Astrocyte (in vitro differentiated cells and primary cell): ENCODE data around the gene FGF12.

Experiments used
- EZH2 ChIP-seq: IDR thresholded peaks from 2 replicates; pipeline ENCODE4 v1.6.1; 2012; ENCODE audit warnings: mild to moderate bottlenecking, low read length, inconsistent platforms; ENCODE audit not compliant: insufficient read depth
- TF ChIP-seq, protein P1 (sequence below): IDR thresholded peaks from 2 replicates; pipeline ENCODE4 v1.5.1; 2011; ENCODE audit warnings: low read depth, mild to moderate bottlenecking, inconsistent platforms, low read length, moderate library complexity; ENCODE audit not compliant: insufficient read depth

DNA sequence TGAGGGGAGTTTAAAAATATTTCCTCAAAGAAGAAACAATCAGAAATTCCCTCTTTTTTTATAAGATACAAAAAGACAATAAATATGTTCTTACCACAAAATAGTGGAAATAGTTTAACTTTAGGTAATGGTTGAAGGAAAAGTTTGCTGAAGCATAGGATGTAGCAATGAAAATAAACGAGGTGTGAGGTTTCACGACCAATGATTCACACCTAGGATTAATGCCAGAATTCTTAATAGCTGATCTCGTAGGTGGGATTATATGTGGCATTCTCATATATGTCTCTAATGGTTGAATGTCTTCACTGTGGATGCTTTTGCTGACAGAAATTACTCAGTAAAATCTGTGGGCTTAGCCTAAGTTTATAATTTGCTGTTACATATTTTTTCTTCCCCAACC is 467.7 kb downstream of the FGF12 start:
- TF ChIP-seq, protein P1, sequence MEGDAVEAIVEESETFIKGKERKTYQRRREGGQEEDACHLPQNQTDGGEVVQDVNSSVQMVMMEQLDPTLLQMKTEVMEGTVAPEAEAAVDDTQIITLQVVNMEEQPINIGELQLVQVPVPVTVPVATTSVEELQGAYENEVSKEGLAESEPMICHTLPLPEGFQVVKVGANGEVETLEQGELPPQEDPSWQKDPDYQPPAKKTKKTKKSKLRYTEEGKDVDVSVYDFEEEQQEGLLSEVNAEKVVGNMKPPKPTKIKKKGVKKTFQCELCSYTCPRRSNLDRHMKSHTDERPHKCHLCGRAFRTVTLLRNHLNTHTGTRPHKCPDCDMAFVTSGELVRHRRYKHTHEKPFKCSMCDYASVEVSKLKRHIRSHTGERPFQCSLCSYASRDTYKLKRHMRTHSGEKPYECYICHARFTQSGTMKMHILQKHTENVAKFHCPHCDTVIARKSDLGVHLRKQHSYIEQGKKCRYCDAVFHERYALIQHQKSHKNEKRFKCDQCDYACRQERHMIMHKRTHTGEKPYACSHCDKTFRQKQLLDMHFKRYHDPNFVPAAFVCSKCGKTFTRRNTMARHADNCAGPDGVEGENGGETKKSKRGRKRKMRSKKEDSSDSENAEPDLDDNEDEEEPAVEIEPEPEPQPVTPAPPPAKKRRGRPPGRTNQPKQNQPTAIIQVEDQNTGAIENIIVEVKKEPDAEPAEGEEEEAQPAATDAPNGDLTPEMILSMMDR, result no peak
- no peak for TF ChIP-seq EZH2
